ENCODE measurements around the gene BRAF.
"Not testable (repeated sequence)": the region's sequence is repeated elsewhere in the genome, so short reads cannot be mapped to it uniquely, and the experiment has no call there.

BRAF gene

GRCh38 chr7:140920745-140921144, 4.0 kb downstream of the BRAF start:
- in situ Hi-C loops (cut with MboI; ENCODE audit: low sequenced_read_pairs), result no loop called here

GRCh38 chr7:140918236-140918635, 6.5 kb downstream of the BRAF start:
- in situ Hi-C loops (cut with MboI; ENCODE audit: low sequenced_read_pairs), result no loop called here

DNA sequence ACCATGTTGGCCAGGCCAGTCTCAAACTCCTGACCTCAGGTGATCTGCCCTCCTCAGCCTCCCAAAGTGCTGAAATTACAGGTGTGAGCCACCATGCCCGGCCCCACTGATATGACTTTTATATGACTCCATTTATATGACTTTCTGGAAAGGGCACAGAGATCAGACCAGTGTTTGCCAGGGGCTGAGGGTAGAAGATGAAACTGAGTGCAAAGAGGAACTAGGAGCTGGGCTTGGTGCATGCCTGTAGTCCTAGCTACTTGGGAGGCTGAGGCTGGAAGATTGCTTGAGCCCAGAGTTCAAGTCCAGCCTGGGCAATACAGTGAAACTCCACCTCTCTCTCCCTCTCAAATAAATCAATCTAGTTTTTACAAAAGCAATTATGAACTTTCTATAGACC, 7.5 kb downstream of the BRAF start:
- in situ Hi-C loops (cut with MboI; ENCODE audit: low sequenced_read_pairs), result no loop called here

DNA sequence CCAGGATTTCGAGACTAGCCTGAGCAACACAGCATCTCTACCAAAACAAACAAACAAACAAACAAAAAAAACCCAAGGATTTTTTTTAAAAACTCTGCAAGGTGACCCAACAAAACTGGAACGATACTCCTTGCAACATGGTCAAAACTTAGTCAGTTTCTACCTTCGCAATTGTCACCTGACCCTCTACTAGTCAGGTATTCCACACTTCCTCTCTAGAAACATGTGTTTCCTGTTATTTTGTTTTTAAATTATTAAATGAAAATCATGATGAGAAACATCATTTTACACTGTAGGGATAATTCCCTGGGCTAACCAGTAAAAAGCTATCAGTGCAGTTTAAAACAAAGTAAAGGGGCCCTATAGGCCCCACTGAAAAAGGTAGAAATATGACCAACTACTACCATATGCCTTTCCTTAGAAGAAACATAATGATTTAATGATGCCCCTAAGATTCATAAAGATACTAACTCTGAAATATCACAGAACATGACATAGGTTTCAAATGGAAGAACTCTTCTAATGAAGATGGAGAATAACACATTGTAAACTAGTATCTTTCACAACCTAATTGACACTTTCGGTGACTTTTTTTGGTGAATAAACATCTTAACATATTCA, 8.7 kb downstream of the BRAF start:
- in situ Hi-C loops (cut with MboI; ENCODE audit: low sequenced_read_pairs), result no loop called here

DNA sequence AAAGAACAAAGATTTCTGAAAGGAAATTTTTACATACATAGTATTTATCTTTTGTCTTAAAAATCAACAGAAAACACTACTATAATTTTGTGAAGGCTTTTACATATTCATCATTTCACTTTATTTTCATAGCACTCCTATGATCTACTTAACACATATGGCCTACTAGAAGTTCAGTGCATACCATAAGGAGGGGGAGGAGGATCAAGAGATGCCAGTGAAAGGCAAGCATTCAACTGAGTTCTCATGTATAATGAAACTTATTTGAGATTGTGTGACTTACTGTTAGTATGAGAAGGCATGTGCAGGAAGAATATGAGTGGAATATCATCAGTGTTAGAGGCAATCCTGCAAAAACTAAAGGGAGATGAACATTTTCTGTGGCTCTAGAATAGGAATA, 10.6 kb downstream of the BRAF start:
- in situ Hi-C loops (cut with MboI; ENCODE audit: low sequenced_read_pairs), result no loop called here

GRCh38 chr7:140913596-140913928, 11.2 kb downstream of the BRAF start:
- in situ Hi-C loops (cut with MboI; ENCODE audit: low sequenced_read_pairs), result not testable (repeated sequence)

DNA sequence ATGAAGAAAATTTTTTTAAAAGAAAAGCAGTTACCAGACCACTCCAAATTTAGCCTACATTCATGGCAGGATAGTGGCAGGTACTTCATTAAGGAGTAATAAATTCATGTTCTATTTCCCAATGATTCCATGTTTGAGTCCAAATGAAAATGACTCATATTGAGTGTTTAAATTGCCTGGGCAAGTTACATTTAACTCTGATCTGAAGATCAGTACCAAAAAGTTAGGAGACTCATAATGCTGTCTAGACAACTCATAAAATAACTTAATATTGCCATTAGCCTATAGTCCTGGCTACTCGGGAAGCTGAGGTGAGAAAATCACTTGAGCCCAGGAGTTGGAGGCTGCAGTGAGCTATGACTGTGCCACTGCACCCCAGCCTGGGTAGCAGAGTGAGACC, 13.0 kb downstream of the BRAF start:
- in situ Hi-C loops (cut with MboI; ENCODE audit: low sequenced_read_pairs), result no loop called here

GRCh38 chr7:140909476-140910161, 15.1 kb downstream of the BRAF start:
- in situ Hi-C loops (cut with MboI; ENCODE audit: low sequenced_read_pairs), result no loop called here

GRCh38 chr7:140908361-140908760, 16.4 kb downstream of the BRAF start:
- in situ Hi-C loops (cut with MboI; ENCODE audit: low sequenced_read_pairs), result no loop called here

DNA sequence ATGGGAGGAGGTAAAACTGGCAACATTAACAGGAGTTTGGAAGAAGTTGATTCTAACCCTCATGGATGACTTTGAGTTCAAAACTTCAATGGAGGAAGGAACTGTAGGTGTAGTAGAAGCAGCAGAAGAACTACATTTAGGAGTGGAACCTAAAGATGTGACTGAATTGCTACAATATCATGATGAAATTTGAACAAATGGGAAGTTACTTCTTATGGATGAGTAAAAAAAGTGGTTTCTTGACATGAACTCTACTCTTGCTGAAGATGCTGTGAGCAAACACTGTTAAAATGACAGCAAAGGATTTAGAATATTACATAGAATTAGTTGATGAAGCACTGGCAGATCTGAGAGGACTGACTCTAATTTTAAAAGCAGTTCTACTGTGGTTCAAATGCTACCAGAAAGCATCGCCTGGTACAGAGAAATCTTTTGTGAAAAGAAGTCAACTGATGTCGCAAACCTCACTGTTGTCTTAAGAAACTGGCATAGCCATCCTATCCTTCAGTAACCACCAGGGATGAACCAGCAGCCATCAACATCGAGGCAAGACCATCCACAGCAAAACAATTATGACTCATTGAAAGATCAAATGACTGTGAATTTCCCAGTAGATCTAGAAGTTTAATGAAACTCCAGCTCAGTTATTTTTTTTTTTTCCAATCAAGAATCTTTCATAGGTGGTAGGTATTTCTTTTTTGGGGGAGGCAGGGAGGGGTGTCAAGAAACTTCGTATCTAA, 20.8 kb downstream of the BRAF start:
- in situ Hi-C loops (cut with MboI; ENCODE audit: low sequenced_read_pairs), result no loop called here

- in situ Hi-C loops (cut with MboI; ENCODE audit: low sequenced_read_pairs), result no loop called here
These were observed 22.3 kb downstream of the BRAF start for GRCh38 chr7:140902303-140902953.

DNA sequence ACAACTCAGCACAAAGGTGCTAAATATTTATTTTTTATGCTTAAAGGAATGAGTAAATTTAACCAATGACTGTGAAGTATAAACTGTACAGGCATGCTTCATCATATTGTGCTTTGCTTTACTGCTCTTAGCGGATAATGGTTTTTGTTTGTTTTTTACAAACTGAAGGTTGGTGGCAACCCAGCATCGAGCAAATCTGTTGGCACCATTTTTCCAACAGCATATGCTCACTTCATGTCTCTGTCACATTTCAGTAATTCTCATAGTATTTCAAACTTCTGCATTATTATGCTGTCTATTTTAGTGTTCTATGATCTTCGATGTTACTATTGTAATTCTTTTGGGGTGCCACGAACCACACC, 22.8 kb downstream of the BRAF start:
- in situ Hi-C loops (cut with MboI; ENCODE audit: low sequenced_read_pairs), result no loop called here

- in situ Hi-C loops (cut with MboI; ENCODE audit: low sequenced_read_pairs), result no loop called here
These were observed 24.8 kb downstream of the BRAF start for GRCh38 chr7:140899883-140900282.

- in situ Hi-C loops (cut with MboI; ENCODE audit: low sequenced_read_pairs), result no loop called here
These were observed 25.8 kb downstream of the BRAF start for GRCh38 chr7:140898786-140899536.

DNA sequence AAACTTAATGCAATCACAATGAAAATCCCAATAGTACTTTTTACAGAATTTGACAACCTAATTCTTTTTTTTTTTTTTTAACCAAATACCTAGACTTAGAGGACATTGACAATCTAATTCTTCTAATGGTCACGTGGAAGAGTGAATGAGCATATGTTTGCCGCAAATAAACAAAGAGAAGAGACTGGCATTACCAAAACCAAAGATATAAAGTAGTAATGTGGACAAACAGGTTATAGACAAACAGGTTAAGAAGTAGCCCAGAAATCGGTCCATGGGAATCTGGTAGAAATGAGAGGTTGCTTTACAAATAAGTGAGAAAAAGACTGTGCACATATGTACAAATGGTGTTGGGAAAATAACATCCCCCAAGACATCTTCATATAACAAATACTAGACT, 27.7 kb downstream of the BRAF start:
- in situ Hi-C loops (cut with MboI; ENCODE audit: low sequenced_read_pairs), result no loop called here

GRCh38 chr7:140889645-140890044, 35.1 kb downstream of the BRAF start:
- in situ Hi-C loops (cut with MboI; ENCODE audit: low sequenced_read_pairs), result no loop called here

DNA sequence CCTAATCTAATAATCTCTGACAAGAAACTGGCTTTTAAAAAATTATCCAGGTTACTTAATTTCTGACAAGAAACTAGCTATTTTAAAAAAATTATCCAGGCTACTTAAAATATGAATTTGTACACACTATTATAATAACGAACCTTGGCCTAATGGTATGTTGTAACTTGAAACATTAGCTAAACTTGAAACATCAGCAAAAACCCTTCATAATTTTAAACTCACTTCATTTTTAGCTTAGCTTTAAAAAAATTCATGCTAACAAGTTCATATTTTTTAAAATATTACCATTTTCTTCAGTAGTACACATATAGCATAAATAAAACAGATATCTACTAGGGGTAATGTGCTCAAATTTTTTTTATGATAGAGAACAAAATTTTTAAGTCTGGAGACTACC, 35.6 kb downstream of the BRAF start:
- in situ Hi-C loops (cut with MboI; ENCODE audit: low sequenced_read_pairs), result no loop called here

GRCh38 chr7:140888087-140888486, 36.6 kb downstream of the BRAF start:
- in situ Hi-C loops (cut with MboI; ENCODE audit: low sequenced_read_pairs), result no loop called here

GRCh38 chr7:140885735-140886334, 38.9 kb downstream of the BRAF start:
- in situ Hi-C loops (cut with MboI; ENCODE audit: low sequenced_read_pairs), result no loop called here

GRCh38 chr7:140883378-140883777, 41.4 kb downstream of the BRAF start:
- in situ Hi-C loops (cut with MboI; ENCODE audit: low sequenced_read_pairs), result no loop called here

DNA sequence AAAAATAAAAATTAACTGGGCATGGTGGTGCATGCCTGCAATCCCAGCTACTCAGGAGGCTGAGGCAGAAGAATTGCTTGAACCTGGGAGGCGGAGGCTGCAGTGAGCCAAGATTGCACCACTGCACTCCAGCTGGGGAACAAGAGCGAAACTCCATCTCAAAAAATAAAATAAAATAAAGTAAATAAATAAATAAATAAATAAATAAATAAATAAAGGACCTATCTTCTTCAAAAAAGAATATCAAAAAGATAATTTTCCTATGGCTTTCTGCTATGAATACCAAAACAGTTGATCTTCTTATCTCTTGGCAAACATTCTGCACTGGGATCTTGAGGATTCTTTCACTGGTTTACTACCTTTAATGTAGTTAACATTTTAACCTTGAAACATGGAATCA, 41.9 kb downstream of the BRAF start:
- in situ Hi-C loops (cut with MboI; ENCODE audit: low sequenced_read_pairs), result not testable (repeated sequence)
